Left lung (tissue), 10 donors: ENCODE data around the gene ANO1. TPM values are rescaled to one million over a fixed set of nuclear protein-coding genes. Genes with fewer than 3 reads are reported as not detected.

Experiments
- ATAC-seq: fragments of 200-7000 bp; cut with Tn5 transposase; one replicate; pipeline ENCODE4 v1.9.1; 2020; ENCODE audit warnings: moderate library complexity
- DNase-seq, 4 donors: peaks; one replicate each; pipeline ENCODE4 v3.0.0-alpha.2; 2013 to 2020
- H3K27ac ChIP-seq, 2 donors: fragments of 200-600 bp; sonication (generic) in 1 of 2; one replicate each; pipeline versions ENCODE4 v1.5.0 to v1.8.0; 2020 to 2021
- H3K27me3 ChIP-seq, 2 donors: fragments of 200-600 bp; sonication (generic) in 1 of 2; one replicate each; pipeline versions ENCODE4 v1.5.0 to v1.8.0; 2020 to 2021
- H3K36me3 ChIP-seq, 2 donors: fragments of 200-600 bp; sonication (generic) in 1 of 2; one replicate each; pipeline versions ENCODE4 v1.5.0 to v1.8.0; 2020 to 2021
- H3K4me1 ChIP-seq, 2 donors: fragments of 200-600 bp; one replicate each; pipeline ENCODE4 v1.8.0; 2021
- H3K4me3 ChIP-seq, 2 donors: fragments of 200-600 bp; sonication (generic) in 1 of 2; one replicate each; pipeline versions ENCODE4 v1.5.0 to v1.8.0; 2020 to 2021; ENCODE audit warnings: mild to moderate bottlenecking in 1 of 2
- H3K9me3 ChIP-seq, 2 donors: fragments of 200-600 bp; sonication (generic) in 1 of 2; one replicate each; pipeline versions ENCODE4 v1.5.0 to v1.8.0; 2020 to 2021
- intact Hi-C, 2 donors: fragments of 100-400 bp; cut with DNase I; formaldehyde crosslinking; loops; one replicate each; pipeline versions ENCODE4 v1.11.2 to v1.14.2; 2022
- polyA plus RNA-seq, 6 donors: library from polyadenylated mRNA; unstranded; fragments of 120-200 nt; gene quantifications; one replicate each; pipeline ENCODE4 v1.2.1, GENCODE V29; 2013; ENCODE audit not compliant: insufficient read length in 6 of 6
- total RNA-seq, 2 donors: library from RNA; stranded (reverse); fragmentation: NEBNext Ultra II Directional; extraction: Animal tissue kit (Norgen Biotek cat#: 25700); gene quantifications; one replicate each; pipeline ENCODE4 v1.2.1, GENCODE V29; 2021
- TF ChIP-seq, protein P1 (sequence below), 2 donors: fragments of 200-600 bp; sonication (generic) in 1 of 2; IDR thresholded peaks; one replicate each; pipeline versions ENCODE4 v1.5.0 to v1.8.0; 2021; ENCODE audit warnings: antibody characterized with exemption in 2 of 2
- donor health status: DM: no; HTN: yes; CAD: no.
- donor health status: DM: no; HTN: no; CAD: no.

Gene ANO1
- total and polyA plus RNA-seq, 8 donors, result 4.9 to 13.2 (median 7.0) TPM

GRCh38 chr11:70040869-70041501 is 37.1 kb upstream of the ANO1 start:
- H3K4me3 ChIP-seq, result no peak overlapping the region
- no peaks in the 10 kb centered on the region for H3K4me1 ChIP-seq
- H3K9me3 ChIP-seq, result peaks cover 0 to 44% of the 10 kb centered on the region in 2 donors
- no peak overlapping the region for H3K27ac ChIP-seq
- ATAC-seq, result no peak
- TF ChIP-seq, protein P1, sequence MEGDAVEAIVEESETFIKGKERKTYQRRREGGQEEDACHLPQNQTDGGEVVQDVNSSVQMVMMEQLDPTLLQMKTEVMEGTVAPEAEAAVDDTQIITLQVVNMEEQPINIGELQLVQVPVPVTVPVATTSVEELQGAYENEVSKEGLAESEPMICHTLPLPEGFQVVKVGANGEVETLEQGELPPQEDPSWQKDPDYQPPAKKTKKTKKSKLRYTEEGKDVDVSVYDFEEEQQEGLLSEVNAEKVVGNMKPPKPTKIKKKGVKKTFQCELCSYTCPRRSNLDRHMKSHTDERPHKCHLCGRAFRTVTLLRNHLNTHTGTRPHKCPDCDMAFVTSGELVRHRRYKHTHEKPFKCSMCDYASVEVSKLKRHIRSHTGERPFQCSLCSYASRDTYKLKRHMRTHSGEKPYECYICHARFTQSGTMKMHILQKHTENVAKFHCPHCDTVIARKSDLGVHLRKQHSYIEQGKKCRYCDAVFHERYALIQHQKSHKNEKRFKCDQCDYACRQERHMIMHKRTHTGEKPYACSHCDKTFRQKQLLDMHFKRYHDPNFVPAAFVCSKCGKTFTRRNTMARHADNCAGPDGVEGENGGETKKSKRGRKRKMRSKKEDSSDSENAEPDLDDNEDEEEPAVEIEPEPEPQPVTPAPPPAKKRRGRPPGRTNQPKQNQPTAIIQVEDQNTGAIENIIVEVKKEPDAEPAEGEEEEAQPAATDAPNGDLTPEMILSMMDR (IDR thresholded peaks at IDR 0.05), result no peak
- H3K36me3 ChIP-seq, result no peaks in the 10 kb centered on the region
- H3K27me3 ChIP-seq, result peaks cover 0 to 3% of the 10 kb centered on the region in 2 donors
- DNase-seq, result no peak
- intact Hi-C loops, result no loop called here

DNA sequence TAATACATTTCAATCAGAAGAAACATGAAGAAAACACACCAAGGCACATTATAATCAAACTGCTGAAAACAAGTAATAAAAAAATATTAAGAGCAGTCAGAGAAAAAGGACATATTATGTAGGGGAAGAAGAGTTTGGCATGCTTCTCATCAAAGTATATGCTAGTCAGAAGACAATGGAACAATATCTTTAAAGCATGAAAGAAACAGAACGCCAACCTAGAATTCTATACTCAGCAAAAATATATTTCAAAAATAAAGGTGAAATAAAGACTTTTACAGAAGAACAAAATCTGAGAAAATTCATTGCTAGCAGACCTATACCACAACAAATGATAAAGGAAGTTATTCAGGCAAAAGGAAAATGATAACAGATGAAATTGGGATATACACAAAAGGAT is 34.6 kb upstream of the ANO1 start:
- TF ChIP-seq, protein P1 (IDR thresholded peaks at IDR 0.05), result no peak
- Histone ChIP-seq H3K36me3 (no peaks in the 10 kb centered on the region), H3K27ac (no peak overlapping the region), H3K4me3 (no peak overlapping the region), H3K9me3 (peaks cover 0 to 31% of the 10 kb centered on the region in 2 donors), H3K27me3 (peaks cover 0 to 4% of the 10 kb centered on the region in 2 donors), H3K4me1 (no peaks in the 10 kb centered on the region)
- DNase-seq (no peak), ATAC-seq (no peak)
- intact Hi-C loops, result no loop called here

GRCh38 chr11:70046089-70046488 is 32.0 kb upstream of the ANO1 start:
- TF ChIP-seq, protein P1 (IDR thresholded peaks at IDR 0.05), result no peak
- DNase-seq, result no peak
- Histone ChIP-seq H3K4me3 (no peak overlapping the region), H3K27ac (no peak overlapping the region), H3K27me3 (peaks cover 0 to 24% of the 10 kb centered on the region in 2 donors), H3K9me3 (peaks cover 0 to 22% of the 10 kb centered on the region in 2 donors), H3K4me1 (no peaks in the 10 kb centered on the region), H3K36me3 (no peaks in the 10 kb centered on the region)
- ATAC-seq, result no peak
- intact Hi-C loops, result no loop called here

DNA sequence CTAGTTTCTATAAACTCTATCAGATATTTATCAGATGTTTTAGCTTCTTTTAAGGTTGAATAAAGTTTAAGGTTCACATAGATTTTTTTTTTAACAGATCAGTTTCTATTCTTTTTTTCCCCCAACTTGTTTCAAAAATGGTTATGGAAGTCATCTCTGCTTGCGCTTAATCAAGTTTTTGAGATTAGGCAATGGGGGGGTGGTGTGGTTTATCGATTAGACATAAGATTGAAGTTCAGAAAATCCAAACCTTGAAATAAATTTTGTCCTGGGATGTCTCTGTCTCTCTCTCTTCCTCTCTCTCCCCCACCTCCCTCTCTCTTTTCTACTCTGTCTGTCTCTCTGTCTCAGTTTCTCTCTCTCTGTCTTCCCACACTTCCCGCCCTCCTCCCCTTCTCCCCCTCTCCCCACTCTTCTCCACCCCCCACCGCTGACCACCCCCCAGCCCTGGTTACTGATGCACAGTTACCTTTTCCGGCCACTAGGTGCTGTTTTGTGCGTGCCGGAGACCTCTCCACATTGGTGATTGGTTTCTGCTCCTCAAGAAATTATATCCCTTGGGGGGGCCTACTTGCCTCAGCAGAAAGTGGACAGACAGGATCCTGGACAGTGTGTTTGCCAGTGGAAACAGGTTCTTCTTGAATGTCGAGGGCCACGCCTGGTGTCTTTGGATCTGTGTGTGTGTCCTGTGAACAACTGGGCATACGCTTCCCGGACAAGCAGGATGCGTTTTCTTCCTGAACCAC is 29.7 kb upstream of the ANO1 start:
- Histone ChIP-seq H3K36me3 (no peaks in the 10 kb centered on the region), H3K4me1 (no peaks in the 10 kb centered on the region), H3K27ac (no peak overlapping the region), H3K27me3 (peaks cover 0 to 24% of the 10 kb centered on the region in 2 donors), H3K4me3 (no peak overlapping the region), H3K9me3 (peaks cover 0 to 8% of the 10 kb centered on the region in 2 donors)
- TF ChIP-seq, protein P1 (IDR thresholded peaks at IDR 0.05), result no peak
- intact Hi-C loops, result no loop called here
- DNase-seq (no peak), ATAC-seq (no peak)

GRCh38 chr11:70049045-70049444 is 29.1 kb upstream of the ANO1 start:
- DNase-seq, result no peak

More at GRCh38 chr11:70049045-70049444, 29.1 kb upstream of the ANO1 start:
- H3K4me1 ChIP-seq, result no peaks in the 10 kb centered on the region
- no peak overlapping the region for H3K4me3 ChIP-seq
- H3K36me3 ChIP-seq, result no peaks in the 10 kb centered on the region
- H3K27me3 ChIP-seq, result peaks cover 0 to 24% of the 10 kb centered on the region in 2 donors
- H3K9me3 ChIP-seq, result peaks cover 0 to 2% of the 10 kb centered on the region in 2 donors
- no peak overlapping the region for H3K27ac ChIP-seq
- TF ChIP-seq, protein P1 (IDR thresholded peaks at IDR 0.05), result no peak
- ATAC-seq, result no peak
- intact Hi-C loops, result no loop called here
